ENCODE results near the gene ZDHHC3. TPM values are rescaled to one million over a fixed set of nuclear protein-coding genes. Genes with fewer than 3 reads are reported as not detected.

ZDHHC3 gene
- total RNA-seq, 2 donors from 2014 or later: 43.5 to 51.4 TPM

DNA sequence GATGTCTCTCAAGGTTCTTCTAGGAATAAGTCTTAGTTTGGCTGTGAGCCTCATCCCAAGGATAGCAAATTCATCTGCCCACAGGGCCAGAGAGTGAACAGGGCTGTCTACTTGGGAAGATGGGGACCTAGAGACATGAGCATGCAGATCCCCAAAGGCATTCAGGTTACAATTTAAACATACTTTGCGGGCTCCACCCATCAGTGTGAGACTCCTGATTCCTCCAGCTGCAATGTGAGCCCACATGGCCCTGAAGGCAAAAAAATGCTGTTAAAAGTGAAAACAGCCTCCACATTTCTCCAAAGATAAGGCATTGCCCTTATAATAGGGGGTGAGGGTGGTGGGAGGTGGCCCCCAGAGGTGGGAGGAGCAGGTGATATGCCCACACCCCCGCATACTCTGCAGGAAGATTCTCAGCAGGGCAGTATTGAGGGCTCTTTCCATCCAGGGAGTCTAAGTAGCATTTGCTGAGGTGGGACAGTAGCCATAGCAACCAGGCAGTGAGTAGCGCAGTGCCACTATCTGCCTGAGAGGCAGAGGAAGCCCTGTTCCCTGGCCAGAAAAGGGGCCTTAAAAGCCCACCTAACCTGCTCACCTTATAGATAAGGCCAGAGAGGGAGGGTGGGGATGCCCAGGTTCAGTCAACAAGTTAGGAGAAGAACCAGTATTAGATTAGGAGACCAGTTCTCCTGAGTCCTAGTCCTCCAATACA is 70.4 kb downstream of the ZDHHC3 start:
- no peaks in the 10 kb centered on the region for H3K4me1 Mint-ChIP-seq
- H3K4me3 Mint-ChIP-seq: no peak overlapping the region
- H3K36me3 Mint-ChIP-seq (ENCODE audit: low read depth): peaks cover 4% of the 10 kb centered on the region
- ATAC-seq (no peak), DNase-seq (no peak)
- H3K27me3 Mint-ChIP-seq: peaks cover 21% of the 10 kb centered on the region
- H3K9me3 ChIP-seq (ENCODE audit: control insufficient read depth, low read length, poor library complexity, severe bottlenecking): no peaks in the 10 kb centered on the region
- no peak overlapping the region for H3K27ac Mint-ChIP-seq

DNA sequence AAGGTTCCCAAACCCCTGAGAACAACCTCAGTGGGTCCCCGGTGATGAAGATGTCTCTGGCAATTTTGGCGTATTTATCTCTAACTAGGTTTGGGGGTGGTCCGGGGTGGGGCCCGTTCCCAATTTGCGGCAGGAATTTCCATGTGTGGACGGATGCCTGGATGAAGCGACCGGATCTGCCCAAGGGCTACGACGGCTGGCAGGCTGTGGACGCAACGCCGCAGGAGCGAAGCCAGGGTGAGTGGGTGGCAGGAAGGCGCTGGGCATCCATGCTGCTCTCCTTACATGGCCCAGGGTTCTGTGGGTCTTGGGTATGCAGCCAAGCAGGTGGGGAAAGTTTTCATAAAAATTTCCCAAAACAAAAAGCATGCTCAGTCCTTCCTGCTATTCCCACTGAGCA is 72.2 kb downstream of the ZDHHC3 start:
- H3K9me3 ChIP-seq (ENCODE audit: control insufficient read depth, low read length, poor library complexity, severe bottlenecking): no peaks in the 10 kb centered on the region
- no peak for ATAC-seq
- Mint-ChIP-seq H3K4me1 (no peaks in the 10 kb centered on the region), H3K36me3 (ENCODE audit: low read depth) (peaks cover 4% of the 10 kb centered on the region), H3K27ac (no peak overlapping the region), H3K27me3 (peaks cover 31% of the 10 kb centered on the region), H3K4me3 (no peak overlapping the region)
- DNase-seq: no peak

DNA sequence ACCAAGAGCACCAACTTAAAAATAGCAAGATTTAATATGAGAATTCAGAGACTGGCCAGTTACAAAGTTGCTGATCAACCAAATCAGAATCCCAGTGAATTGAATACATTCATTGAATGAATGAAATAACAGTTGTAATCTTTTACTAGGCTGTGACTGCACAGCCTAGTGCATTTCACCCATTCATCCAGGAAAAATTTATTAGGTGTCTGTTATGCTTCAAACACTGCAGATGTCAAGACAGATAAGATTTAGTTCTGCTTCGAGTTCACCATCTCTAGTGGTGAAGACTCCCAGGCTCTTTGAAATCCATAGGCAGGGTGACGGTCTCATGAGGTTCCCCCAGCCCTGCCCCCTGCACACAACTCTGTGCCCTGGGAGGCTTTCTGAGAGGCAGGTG is 72.7 kb downstream of the ZDHHC3 start:
- no peak overlapping the region for H3K27ac Mint-ChIP-seq
- ATAC-seq (no peak), DNase-seq (no peak)
- no peaks in the 10 kb centered on the region for H3K4me1 Mint-ChIP-seq
- H3K27me3 Mint-ChIP-seq: peaks cover 35% of the 10 kb centered on the region
- H3K9me3 ChIP-seq (ENCODE audit: control insufficient read depth, low read length, poor library complexity, severe bottlenecking): no peaks in the 10 kb centered on the region
- no peak overlapping the region for H3K4me3 Mint-ChIP-seq
- H3K36me3 Mint-ChIP-seq (ENCODE audit: low read depth): peaks cover 4% of the 10 kb centered on the region

DNA sequence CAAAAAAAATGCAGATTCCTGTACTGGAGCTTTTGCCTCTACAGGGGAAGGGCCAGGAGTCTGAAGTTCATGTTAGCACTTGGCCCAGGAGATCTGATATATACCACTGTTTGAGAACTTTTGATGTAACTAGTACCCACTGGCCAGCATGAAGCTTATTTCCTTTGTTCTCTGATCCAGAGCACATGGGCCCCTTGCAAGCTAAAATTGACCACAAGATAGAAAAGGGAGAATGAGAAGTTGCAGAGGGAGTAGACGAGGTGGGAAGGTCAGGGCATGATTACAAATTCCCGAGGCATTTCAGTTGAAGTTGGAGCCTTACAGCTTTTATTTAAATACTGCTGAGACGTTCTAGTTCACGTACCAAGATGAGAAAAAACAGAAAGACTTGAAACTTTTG is 73.3 kb downstream of the ZDHHC3 start:
- Mint-ChIP-seq H3K4me3 (no peak overlapping the region), H3K27me3 (peaks cover 32% of the 10 kb centered on the region), H3K36me3 (ENCODE audit: low read depth) (peaks cover 2% of the 10 kb centered on the region), H3K27ac (no peak overlapping the region), H3K4me1 (no peaks in the 10 kb centered on the region)
- ATAC-seq: no peak
- DNase-seq: no peak
- no peaks in the 10 kb centered on the region for H3K9me3 ChIP-seq (ENCODE audit: control insufficient read depth, low read length, poor library complexity, severe bottlenecking)

DNA sequence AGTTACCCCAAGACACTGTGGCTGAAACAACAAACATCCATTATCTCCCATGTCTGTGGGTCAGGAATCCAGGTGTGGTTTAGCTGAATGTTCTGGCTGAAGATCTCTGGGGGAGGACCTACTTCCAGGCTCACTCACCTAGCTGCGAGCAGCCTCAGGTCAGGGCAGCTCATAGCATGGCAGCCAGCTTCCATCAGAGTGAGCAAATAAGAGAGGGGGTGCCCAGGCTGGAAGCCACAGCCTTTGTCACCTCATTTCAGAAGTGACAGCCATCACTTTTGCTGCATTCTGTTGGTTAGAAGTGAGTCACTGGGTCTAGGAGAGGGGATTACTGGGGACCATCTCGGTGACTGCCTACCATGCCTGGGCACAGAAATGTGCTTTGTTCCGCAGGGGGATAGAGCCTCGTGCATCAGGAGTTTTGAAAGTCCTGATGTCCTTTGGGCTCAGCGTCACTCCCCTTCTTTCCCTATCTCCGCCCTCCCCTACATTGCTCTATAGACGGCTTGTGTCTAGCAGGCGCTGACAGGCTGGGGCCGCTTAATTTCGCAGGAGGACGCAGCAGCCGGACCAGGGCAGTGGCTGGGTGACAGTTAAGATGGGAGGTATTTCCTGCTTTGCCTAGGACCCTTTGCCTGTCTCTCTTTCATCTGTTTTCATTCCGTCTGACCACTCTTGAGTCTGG is 76.1 kb downstream of the ZDHHC3 start:
- no peak for ATAC-seq
- Mint-ChIP-seq H3K27ac (no peak overlapping the region), H3K27me3 (peaks cover 32% of the 10 kb centered on the region), H3K36me3 (ENCODE audit: low read depth) (no peaks in the 10 kb centered on the region), H3K4me3 (no peak overlapping the region), H3K4me1 (no peaks in the 10 kb centered on the region)
- DNase-seq: no peak
- no peaks in the 10 kb centered on the region for H3K9me3 ChIP-seq (ENCODE audit: control insufficient read depth, low read length, poor library complexity, severe bottlenecking)

DNA sequence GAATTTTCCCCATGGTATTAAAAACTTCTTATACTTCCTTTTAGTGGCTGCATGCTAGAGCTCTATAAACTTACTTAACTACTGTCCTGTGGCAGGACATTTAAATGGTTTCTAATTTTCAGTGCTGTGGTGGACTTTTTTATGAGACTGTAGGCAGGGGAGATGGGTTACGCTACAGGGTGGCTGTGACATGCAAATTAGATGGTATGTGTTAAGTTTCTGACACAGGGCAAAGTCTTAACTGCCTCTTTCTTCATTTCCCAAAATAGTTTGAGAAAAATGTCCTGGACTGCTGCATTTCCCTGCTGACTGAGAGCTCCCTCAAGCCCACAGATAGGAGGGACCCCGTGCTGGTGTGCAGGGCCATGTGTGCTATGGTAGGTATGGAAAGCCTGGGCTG is 79.5 kb downstream of the ZDHHC3 start:
- Mint-ChIP-seq H3K36me3 (ENCODE audit: low read depth) (no peaks in the 10 kb centered on the region), H3K4me1 (no peaks in the 10 kb centered on the region), H3K27me3 (peaks cover 35% of the 10 kb centered on the region), H3K27ac (no peak overlapping the region), H3K4me3 (no peak overlapping the region)
- H3K9me3 ChIP-seq (ENCODE audit: control insufficient read depth, low read length, poor library complexity, severe bottlenecking): no peaks in the 10 kb centered on the region
- DNase-seq: no peak
- no peak for ATAC-seq

DNA sequence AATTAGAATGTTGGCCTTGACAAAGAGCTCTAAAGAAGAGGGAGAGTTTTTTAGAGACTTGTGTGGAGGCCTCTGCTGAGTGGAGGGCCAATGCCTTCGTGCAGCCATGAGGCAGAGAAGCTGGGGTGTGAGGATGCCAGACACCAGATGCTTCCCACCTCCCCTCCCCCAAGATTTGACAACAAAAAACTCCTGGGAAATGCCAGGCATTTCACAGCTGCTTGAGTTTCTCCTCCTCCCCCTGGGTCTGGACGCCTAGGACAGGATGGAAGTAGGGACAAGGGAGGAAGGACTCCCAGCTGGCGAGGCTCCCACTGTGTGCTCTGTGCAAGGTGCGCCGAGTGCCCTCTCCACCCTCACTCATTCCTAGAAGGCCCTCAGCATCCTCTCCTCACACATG is 81.5 kb downstream of the ZDHHC3 start:
- Mint-ChIP-seq H3K27me3 (peaks cover 17% of the 10 kb centered on the region), H3K4me1 (no peaks in the 10 kb centered on the region), H3K4me3 (no peak overlapping the region), H3K27ac (no peak overlapping the region), H3K36me3 (ENCODE audit: low read depth) (no peaks in the 10 kb centered on the region)
- DNase-seq (no peak), ATAC-seq (no peak)
- H3K9me3 ChIP-seq (ENCODE audit: control insufficient read depth, low read length, poor library complexity, severe bottlenecking): no peaks in the 10 kb centered on the region

DNA sequence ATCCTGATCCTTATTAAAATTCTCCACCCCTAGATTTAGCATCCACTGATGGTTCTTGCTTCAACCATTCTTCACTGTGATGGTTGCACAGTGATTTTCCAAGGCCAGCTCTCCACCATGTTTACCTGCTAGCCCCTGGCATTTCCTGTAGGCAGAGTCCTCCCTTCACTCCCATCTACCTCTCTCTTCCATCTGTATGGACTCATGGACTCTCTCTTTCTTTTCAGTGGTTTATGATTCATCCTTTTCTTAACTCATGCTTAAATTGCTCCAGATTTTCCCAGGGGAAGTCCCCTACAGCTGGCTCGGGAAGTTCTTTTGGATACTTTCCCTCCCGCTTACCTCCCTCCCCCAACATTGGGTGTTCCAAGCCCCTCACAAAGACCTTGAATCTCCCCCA is 82.9 kb downstream of the ZDHHC3 start:
- ATAC-seq (no peak), DNase-seq (no peak)
- Mint-ChIP-seq H3K4me1 (no peaks in the 10 kb centered on the region), H3K36me3 (ENCODE audit: low read depth) (no peaks in the 10 kb centered on the region), H3K27ac (no peak overlapping the region), H3K27me3 (peaks cover 6% of the 10 kb centered on the region), H3K4me3 (no peak overlapping the region)
- H3K9me3 ChIP-seq (ENCODE audit: control insufficient read depth, low read length, poor library complexity, severe bottlenecking): no peaks in the 10 kb centered on the region

DNA sequence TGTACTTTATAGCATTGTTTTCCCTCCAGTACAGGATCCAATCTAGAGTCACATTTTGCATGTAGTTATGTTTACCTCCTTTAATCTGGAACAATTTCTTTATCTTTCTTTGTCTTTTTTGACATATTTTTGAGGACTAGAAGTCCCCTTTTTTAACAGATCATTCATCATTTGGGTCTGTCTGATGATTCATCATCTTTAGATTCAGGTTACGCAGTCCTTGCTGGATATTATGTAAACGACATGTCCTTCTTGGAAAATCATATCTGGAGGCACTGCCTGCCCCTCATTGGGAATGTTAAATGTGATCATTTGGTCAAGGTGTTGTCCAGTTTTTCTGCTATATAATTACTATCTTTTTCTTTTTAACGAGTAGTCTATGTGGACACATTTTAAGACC is 83.3 kb downstream of the ZDHHC3 start:
- Mint-ChIP-seq H3K4me3 (no peak overlapping the region), H3K36me3 (ENCODE audit: low read depth) (no peaks in the 10 kb centered on the region), H3K27ac (no peak overlapping the region)

DNA sequence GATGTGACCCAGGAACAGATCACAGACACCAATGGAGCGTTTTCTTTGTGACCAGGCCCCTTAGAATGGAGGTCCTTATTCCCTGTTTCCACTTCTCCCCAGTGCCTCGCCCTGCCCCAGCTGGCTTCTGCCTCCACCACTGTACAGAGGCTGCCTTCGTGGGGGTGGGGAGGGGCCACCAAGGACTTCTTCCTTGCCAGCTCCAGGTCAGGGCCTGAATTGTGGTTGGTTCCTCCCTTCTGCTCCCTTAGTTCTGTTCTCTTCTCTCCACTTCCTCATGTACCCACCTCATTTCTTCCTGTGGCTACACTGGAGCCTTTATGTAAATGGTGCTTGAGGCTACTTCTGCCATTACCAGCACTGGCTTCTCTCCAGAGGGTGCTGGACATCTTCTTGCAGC is 85.1 kb downstream of the ZDHHC3 start:
- ATAC-seq (no peak), DNase-seq (no peak)
- Mint-ChIP-seq H3K27me3 (peaks cover 23% of the 10 kb centered on the region), H3K36me3 (ENCODE audit: low read depth) (no peaks in the 10 kb centered on the region), H3K4me1 (no peaks in the 10 kb centered on the region), H3K4me3 (no peak overlapping the region), H3K27ac (no peak overlapping the region)
- no peaks in the 10 kb centered on the region for H3K9me3 ChIP-seq (ENCODE audit: control insufficient read depth, low read length, poor library complexity, severe bottlenecking)

More for the DNA sequence above, 83.3 kb downstream of the ZDHHC3 start:
- DNase-seq: no peak
- no peak for ATAC-seq
- Mint-ChIP-seq H3K4me1 (no peaks in the 10 kb centered on the region), H3K27me3 (peaks cover 6% of the 10 kb centered on the region)
- H3K9me3 ChIP-seq (ENCODE audit: control insufficient read depth, low read length, poor library complexity, severe bottlenecking): no peaks in the 10 kb centered on the region

DNA sequence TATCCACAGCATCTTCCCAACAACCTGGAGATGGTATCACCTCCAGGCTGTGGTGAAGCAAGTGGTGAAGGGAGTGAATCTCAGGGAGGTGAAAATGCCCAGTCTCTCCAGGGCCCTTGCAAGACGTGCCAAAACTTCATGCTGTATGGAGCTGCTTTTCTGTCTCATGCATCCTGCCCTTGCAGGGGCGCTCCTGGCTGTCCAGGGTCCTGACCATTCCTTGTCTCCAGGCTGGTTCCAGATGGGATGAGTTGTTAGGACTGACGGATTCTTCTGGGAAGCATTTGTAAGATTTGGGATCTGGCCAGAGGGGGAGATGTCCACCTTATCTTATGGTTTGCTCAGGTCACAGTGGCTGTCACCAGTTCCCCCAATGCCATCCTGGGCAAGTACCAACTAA is 85.7 kb downstream of the ZDHHC3 start:
- H3K9me3 ChIP-seq (ENCODE audit: control insufficient read depth, low read length, poor library complexity, severe bottlenecking): no peaks in the 10 kb centered on the region
- Mint-ChIP-seq H3K4me1 (no peaks in the 10 kb centered on the region), H3K27me3 (peaks cover 29% of the 10 kb centered on the region), H3K27ac (no peak overlapping the region), H3K4me3 (no peak overlapping the region), H3K36me3 (ENCODE audit: low read depth) (no peaks in the 10 kb centered on the region)
- DNase-seq (no peak), ATAC-seq (no peak)

DNA sequence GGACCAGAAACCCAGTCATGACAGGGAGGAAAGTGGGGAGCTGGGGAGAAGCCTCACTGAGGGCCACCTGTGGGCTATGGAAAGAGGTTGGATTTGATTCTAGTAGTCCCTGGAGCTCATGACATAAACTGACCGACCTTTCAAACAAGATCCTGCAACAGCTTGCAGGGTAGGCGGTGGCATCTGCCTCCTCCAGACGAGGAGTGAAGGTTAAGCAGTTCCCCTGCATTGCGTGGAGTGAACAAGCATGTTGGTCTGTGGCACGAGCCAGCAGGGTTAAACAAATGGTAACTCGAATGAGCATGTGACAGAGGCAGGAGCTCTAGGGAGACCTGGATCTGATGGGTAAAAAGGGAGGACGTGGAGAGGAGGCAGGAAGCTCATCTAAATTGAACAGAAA is 88.9 kb downstream of the ZDHHC3 start:
- Mint-ChIP-seq H3K4me3 (no peak overlapping the region), H3K27ac (no peak overlapping the region), H3K36me3 (ENCODE audit: low read depth) (no peaks in the 10 kb centered on the region), H3K4me1 (no peaks in the 10 kb centered on the region), H3K27me3 (peaks cover 40% of the 10 kb centered on the region)
- no peak for ATAC-seq
- H3K9me3 ChIP-seq (ENCODE audit: control insufficient read depth, low read length, poor library complexity, severe bottlenecking): no peaks in the 10 kb centered on the region
- DNase-seq: no peak

DNA sequence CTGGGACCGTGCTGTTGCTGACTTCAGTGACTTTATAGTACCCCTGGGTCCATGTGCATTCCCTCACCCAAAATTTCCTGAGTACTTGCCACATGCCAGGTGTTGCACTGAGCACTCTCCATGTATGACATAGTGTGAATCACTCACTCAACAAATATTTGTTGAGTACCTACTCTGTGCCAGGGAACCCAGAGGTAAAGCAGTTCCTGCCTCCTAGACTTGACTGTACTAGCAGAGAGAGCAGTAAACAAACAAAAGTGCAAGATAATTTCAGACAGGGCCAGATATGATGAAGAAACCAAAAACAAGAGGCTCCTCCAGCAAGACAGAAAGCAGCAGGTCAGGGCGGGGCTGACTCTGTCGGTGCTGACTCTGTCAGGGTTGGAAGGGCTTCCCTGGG is 89.4 kb downstream of the ZDHHC3 start:
- Mint-ChIP-seq H3K36me3 (ENCODE audit: low read depth) (no peaks in the 10 kb centered on the region), H3K27ac (no peak overlapping the region), H3K27me3 (peaks cover 40% of the 10 kb centered on the region), H3K4me3 (no peak overlapping the region), H3K4me1 (no peaks in the 10 kb centered on the region)
- ATAC-seq: no peak
- DNase-seq: no peak
- H3K9me3 ChIP-seq (ENCODE audit: control insufficient read depth, low read length, poor library complexity, severe bottlenecking): no peaks in the 10 kb centered on the region

DNA sequence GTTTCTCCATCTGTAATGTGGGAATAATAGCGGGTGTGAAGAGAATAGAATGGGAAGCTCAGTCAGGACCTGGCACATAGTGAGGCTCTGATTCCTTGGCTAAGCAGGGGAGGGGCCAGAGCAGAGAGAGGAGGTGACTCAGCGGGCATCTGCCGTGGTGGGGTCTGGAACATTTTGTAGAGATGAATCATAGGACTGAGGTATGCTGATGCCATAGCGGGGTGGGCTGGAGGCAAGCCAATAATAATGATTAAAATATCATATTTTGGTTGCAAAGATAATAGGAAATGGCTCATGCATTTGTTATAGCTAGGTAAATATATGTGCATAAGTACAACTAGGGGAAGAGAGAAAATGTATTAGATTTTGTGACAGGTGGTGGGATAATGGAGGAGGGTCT is 90.4 kb downstream of the ZDHHC3 start:
- Mint-ChIP-seq H3K36me3 (ENCODE audit: low read depth) (no peaks in the 10 kb centered on the region), H3K4me1 (no peaks in the 10 kb centered on the region), H3K4me3 (no peak overlapping the region), H3K27me3 (peaks cover 40% of the 10 kb centered on the region), H3K27ac (no peak overlapping the region)
- no peaks in the 10 kb centered on the region for H3K9me3 ChIP-seq (ENCODE audit: control insufficient read depth, low read length, poor library complexity, severe bottlenecking)
- ATAC-seq: no peak
- no peak for DNase-seq
